Keratinocyte (primary cell): ENCODE results near the gene DLEC1. TPM values are rescaled to one million over a fixed set of nuclear protein-coding genes. Genes with fewer than 3 reads are reported as not detected.

Source experiments
- DNase-seq: peaks from one replicate; pipeline ENCODE4 v3.0.0-alpha.2; 2011; ENCODE audit warnings: low read depth, missing footprints, low spot score
- FAIRE-seq: peaks from 2 replicates; lab custom pipeline; 2011; peaks lifted over from hg19 to GRCh38; lab: Jason Lieb, UNC
- H2AFZ ChIP-seq: 2 replicates; pipeline ENCODE4 v1.6.0; 2012; ENCODE audit warnings: low read length, control low read depth, inconsistent platforms; ENCODE audit not compliant: control insufficient read depth
- H3K27ac ChIP-seq: 2 replicates; pipeline ENCODE4 v1.5.1; 2011; ENCODE audit warnings: low read length; ENCODE audit not compliant: control insufficient read depth, insufficient read depth
- H3K27me3 ChIP-seq: 3 replicates; pipeline ENCODE4 v1.6.0; 2011; ENCODE audit warnings: low read length; ENCODE audit not compliant: control insufficient read depth, insufficient read depth; ENCODE audit errors: extremely low read depth
- H3K36me3 ChIP-seq, 2 experiments: 2 replicates in 1 of 2; 3 replicates in 1 of 2; pipeline ENCODE4 v1.5.1; 2011; ENCODE audit warnings: low read length in 2 of 2, mild to moderate bottlenecking in 1 of 2; ENCODE audit not compliant: control insufficient read depth in 2 of 2, insufficient read depth in 2 of 2; ENCODE audit errors: extremely low read depth in 1 of 2
- H3K4me1 ChIP-seq: 3 replicates; pipeline ENCODE4 v1.5.1; 2011; ENCODE audit warnings: low read length; ENCODE audit not compliant: control insufficient read depth, insufficient read depth; ENCODE audit errors: extremely low read depth
- H3K4me2 ChIP-seq: 3 replicates; pipeline ENCODE4 v1.6.0; 2011; ENCODE audit warnings: low read depth, low read length; ENCODE audit not compliant: control insufficient read depth, insufficient read depth; ENCODE audit errors: extremely low read depth
- H3K4me3 ChIP-seq, 3 experiments: fragments of 200-600 bp in 1 of 3; sonication (generic) in 1 of 3; 2 replicates in 2 of 3; 3 replicates in 1 of 3; pipeline ENCODE4 v1.5.1; 2011 to 2016; ENCODE audit warnings: low read length in 3 of 3, mild to moderate bottlenecking in 3 of 3, control low read depth in 2 of 3, inconsistent platforms in 1 of 3, low read depth in 1 of 3, mixed read lengths in 1 of 3, mixed run types in 1 of 3, moderate library complexity in 1 of 3; ENCODE audit not compliant: control insufficient read depth in 2 of 3, insufficient read depth in 2 of 3; ENCODE audit errors: extremely low read depth in 1 of 3
- H3K79me2 ChIP-seq: 2 replicates; pipeline ENCODE4 v1.6.0; 2012; ENCODE audit warnings: low read length; ENCODE audit not compliant: control insufficient read depth, insufficient read depth
- H3K9ac ChIP-seq: 3 replicates; pipeline ENCODE4 v1.6.0; 2011; ENCODE audit warnings: low read length; ENCODE audit not compliant: control insufficient read depth, insufficient read depth; ENCODE audit errors: extremely low read depth
- H3K9me1 ChIP-seq: 3 replicates; pipeline ENCODE4 v1.6.0; 2011; ENCODE audit warnings: low read length; ENCODE audit not compliant: control insufficient read depth, insufficient read depth; ENCODE audit errors: extremely low read depth
- H3K9me3 ChIP-seq: 2 replicates; pipeline ENCODE4 v1.5.1; 2012; ENCODE audit warnings: low read depth, low read length; ENCODE audit not compliant: control insufficient read depth
- H4K20me1 ChIP-seq: 3 replicates; pipeline ENCODE4 v1.6.0; 2011; ENCODE audit warnings: low read length; ENCODE audit not compliant: control insufficient read depth, insufficient read depth; ENCODE audit errors: extremely low read depth
- CTCF ChIP-seq, 3 experiments: IDR thresholded peaks in 1 of 3; conservative IDR thresholded peaks in 1 of 3; optimal IDR thresholded peaks in 1 of 3; 2 replicates in 2 of 3; 3 replicates in 1 of 3; pipeline versions ENCODE3 to v1.5.1; 2011; ENCODE audit warnings: low read length in 3 of 3, mild to moderate bottlenecking in 3 of 3, moderate library complexity in 2 of 3, control low read depth in 1 of 3, inconsistent platforms in 1 of 3; ENCODE audit not compliant: insufficient read depth in 2 of 3; ENCODE audit errors: extremely low read depth in 1 of 3
- EZH2 ChIP-seq: IDR thresholded peaks from one replicate; pipeline ENCODE4 v1.6.1; 2012; ENCODE audit warnings: inconsistent platforms, mild to moderate bottlenecking, low read length, moderate library complexity
- dilution Hi-C: fragments of 300-500 bp; cut with MboI; formaldehyde crosslinking; loops from one replicate; pipeline ENCODE4 v1.7.0; 2020; ENCODE audit warnings: low sequenced_read_pairs; ENCODE audit not compliant: extremely low pct_ligation_motif_present
- polyA plus RNA-seq, 5 experiments: library from polyadenylated mRNA; depleted of rRNA in 3 of 5; stranded (reverse) in 3 of 5; stranded (forward) in 1 of 5; unstranded in 1 of 5; fragments of >200 nt; gene quantifications; 1 replicate in 1 of 5; 2 replicates in 3 of 5; 3 replicates in 1 of 5; pipeline versions ENCODE4 v1.2.1 to v1.2.3, GENCODE V29; 2011 to 2012; ENCODE audit warnings: missing spikeins in 2 of 5, low read depth in 1 of 5, low replicate concordance in 1 of 5

Gene DLEC1
- polyA plus RNA-seq, 1 donor (not counting 4 experiments of a cell fraction or from before 2014, with no cell fraction given): not detected

GRCh38 chr3:38090453-38090852 lies 51.4 kb downstream of the DLEC1 start:
- FAIRE-seq (no peak), DNase-seq (no peak)
- no peaks in the 10 kb centered on the region for H3K4me1 ChIP-seq
- H3K9me1 ChIP-seq: no peaks in the 10 kb centered on the region
- no peak overlapping the region for H2AFZ ChIP-seq
- H3K4me2 ChIP-seq: no peak overlapping the region
- no peak overlapping the region for H3K27ac ChIP-seq
- dilution Hi-C loops: no loop called here
- peaks cover 3% of the 10 kb centered on the region for H4K20me1 ChIP-seq
- no peaks in the 10 kb centered on the region for H3K9me3 ChIP-seq
- no peaks in the 10 kb centered on the region for H3K36me3 ChIP-seq
- no peaks in the 10 kb centered on the region for H3K79me2 ChIP-seq
- H3K4me3 ChIP-seq: no peak overlapping the region
- no peak for TF ChIP-seq CTCF (optimal IDR thresholded peaks at IDR 0.05 in 1 of 3, IDR thresholded peaks at IDR 0.05 in 1 of 3, conservative IDR thresholded peaks at IDR 0.05 in 1 of 3; ENCODE audit: extremely low read depth in 1 of 3, insufficient read depth in 2 of 3, low read length in 3 of 3)
- TF ChIP-seq EZH2: no peak
- peaks cover 22% of the 10 kb centered on the region for H3K27me3 ChIP-seq
- no peak overlapping the region for H3K9ac ChIP-seq

DNA sequence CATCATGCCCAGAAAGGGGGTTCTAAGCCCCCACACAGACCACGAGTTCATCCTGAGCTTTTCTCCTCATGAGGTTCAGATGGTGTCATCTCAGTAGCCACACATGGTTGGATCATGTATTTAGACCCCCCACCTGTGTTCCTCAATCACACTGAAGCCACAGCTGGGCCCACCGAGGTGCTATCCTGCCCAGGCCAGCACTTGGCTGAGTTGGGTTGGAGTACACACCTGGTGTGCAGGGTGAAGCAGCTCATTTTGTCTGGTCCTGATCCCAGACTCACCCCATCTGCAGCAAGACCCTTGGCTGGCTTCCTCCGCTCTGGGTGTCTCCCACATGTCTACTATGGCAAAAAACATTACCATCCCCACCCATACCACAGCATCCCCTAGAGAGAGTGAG lies 56.0 kb downstream of the DLEC1 start:
- H3K27me3 ChIP-seq: peaks cover 28% of the 10 kb centered on the region
- TF ChIP-seq EZH2 (no peak), CTCF (optimal IDR thresholded peaks at IDR 0.05 in 1 of 3, IDR thresholded peaks at IDR 0.05 in 1 of 3, conservative IDR thresholded peaks at IDR 0.05 in 1 of 3; ENCODE audit: extremely low read depth in 1 of 3, insufficient read depth in 2 of 3, low read length in 3 of 3) (no peak)
- H3K36me3 ChIP-seq: no peaks in the 10 kb centered on the region
- no peak overlapping the region for H2AFZ ChIP-seq
- H4K20me1 ChIP-seq: peaks cover 3% of the 10 kb centered on the region
- no peak overlapping the region for H3K9ac ChIP-seq
- no peak for DNase-seq
- H3K27ac ChIP-seq: no peak overlapping the region
- H3K4me1 ChIP-seq: no peaks in the 10 kb centered on the region
- H3K9me1 ChIP-seq: no peaks in the 10 kb centered on the region
- dilution Hi-C loops: no loop called here
- no peaks in the 10 kb centered on the region for H3K9me3 ChIP-seq
- H3K4me3 ChIP-seq: no peak overlapping the region
- no peak overlapping the region for H3K4me2 ChIP-seq
- no peak for FAIRE-seq
- no peaks in the 10 kb centered on the region for H3K79me2 ChIP-seq
